NCI-H2171 (cell line): ENCODE measurements around the gene FADS3.

Experiments
- DNase-seq: peaks from one replicate; lab custom pipeline; 2025; lab: John Stamatoyannopoulos, UW

FADS3 gene

GRCh38 chr11:61891331-61892084, at the start of gene FADS3:
Gene FADS3 (minus strand): TSS chr11:61891545. CDS start chr11:61891381, 164 bp downstream.
- peak; percentile 87 for DNase-seq

- DNase-seq = no peak
Observed at GRCh38 chr11:61940466-61940865, 49.1 kb upstream of the FADS3 start.

GRCh38 chr11:61935861-61936260, 44.5 kb upstream of the FADS3 start:
- no peak for DNase-seq

DNA sequence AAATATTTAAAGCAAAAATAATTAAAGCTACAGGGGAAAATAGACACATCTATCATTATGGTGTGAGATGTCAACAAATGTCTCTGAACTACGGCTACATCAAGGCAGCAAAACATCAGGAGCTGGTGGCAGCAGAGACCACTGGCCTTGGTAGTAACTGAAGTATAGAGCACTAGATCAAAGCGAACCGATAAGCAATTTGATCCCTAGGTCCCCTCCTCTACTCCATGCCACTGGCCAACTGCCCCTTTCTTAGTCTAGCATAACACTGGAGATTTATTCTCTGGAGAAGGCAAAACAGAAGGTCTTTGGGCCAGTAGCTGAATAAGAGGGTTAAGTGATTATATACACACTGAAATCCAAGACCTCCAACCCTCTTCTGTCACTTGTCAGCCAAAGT, 39.6 kb upstream of the FADS3 start:
- no peak for DNase-seq

DNA sequence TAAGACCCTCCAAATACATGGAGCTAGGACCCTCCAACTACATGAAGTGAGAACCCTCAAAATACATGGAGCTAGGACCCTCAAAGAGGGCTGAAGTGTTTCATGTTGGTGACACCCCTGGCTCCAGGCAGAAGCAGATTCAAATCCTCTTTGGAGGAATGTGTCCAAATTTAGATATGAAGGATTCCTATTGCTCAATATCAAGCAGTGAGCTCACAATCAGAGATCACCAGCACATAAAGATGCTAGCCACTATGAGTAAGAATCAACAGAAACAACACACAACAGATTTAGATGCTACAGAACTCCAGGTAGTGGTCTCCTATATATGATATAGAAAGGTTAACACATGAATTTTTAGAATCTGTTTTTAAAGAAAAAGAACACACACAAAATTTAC, 37.3 kb upstream of the FADS3 start:
- DNase-seq = no peak

- DNase-seq = no peak
Observed at GRCh38 chr11:61927501-61927900, 36.2 kb upstream of the FADS3 start.

- no peak for DNase-seq
Observed at GRCh38 chr11:61926235-61926634, 34.9 kb upstream of the FADS3 start.

DNA sequence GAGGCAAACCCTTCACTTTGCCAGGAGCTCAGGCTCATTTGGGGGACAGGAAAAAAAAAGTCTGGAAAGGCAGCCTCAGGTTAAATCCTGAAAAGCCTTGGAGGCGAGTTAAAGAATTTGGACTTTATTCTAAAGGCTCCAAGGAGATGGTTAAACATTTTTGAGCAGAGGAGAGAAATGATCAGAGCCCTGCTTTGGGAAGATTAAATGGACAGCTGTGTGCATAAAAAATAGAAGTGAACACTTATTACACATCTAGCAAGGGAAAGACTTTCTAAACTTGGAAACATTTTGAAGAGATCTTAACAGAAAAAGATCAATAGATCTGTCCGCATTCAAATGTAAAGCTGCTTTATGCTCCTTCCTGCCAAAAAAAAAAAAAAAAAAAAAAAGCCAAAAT, 34.4 kb upstream of the FADS3 start:
- no peak for DNase-seq

GRCh38 chr11:61924064-61924455, 32.7 kb upstream of the FADS3 start:
- no peak for DNase-seq

GRCh38 chr11:61923166-61924063, 32.1 kb upstream of the FADS3 start:
- DNase-seq = no peak

DNA sequence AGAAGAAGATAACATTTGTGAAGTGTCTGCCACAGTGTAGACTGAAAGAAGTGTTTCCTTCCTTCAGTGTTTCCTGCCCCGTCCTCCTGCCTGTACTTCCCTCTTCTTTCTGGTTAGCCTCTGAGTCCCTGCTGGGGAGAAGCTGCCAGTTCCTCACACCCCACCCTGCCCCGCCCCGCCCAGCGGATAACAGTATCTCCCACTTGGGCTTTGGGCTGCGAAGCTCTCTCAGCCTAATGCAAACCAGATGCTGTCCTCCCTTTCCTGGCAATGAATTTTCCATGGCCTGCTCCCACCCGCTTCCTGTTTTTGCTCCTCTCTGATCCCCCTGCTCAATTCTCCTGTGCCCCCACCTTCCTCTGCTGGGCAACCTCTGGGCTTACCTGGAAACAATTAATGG, 31.2 kb upstream of the FADS3 start:
- DNase-seq = no peak

- DNase-seq = no peak
Observed at GRCh38 chr11:61921446-61921845, 30.1 kb upstream of the FADS3 start.

DNA sequence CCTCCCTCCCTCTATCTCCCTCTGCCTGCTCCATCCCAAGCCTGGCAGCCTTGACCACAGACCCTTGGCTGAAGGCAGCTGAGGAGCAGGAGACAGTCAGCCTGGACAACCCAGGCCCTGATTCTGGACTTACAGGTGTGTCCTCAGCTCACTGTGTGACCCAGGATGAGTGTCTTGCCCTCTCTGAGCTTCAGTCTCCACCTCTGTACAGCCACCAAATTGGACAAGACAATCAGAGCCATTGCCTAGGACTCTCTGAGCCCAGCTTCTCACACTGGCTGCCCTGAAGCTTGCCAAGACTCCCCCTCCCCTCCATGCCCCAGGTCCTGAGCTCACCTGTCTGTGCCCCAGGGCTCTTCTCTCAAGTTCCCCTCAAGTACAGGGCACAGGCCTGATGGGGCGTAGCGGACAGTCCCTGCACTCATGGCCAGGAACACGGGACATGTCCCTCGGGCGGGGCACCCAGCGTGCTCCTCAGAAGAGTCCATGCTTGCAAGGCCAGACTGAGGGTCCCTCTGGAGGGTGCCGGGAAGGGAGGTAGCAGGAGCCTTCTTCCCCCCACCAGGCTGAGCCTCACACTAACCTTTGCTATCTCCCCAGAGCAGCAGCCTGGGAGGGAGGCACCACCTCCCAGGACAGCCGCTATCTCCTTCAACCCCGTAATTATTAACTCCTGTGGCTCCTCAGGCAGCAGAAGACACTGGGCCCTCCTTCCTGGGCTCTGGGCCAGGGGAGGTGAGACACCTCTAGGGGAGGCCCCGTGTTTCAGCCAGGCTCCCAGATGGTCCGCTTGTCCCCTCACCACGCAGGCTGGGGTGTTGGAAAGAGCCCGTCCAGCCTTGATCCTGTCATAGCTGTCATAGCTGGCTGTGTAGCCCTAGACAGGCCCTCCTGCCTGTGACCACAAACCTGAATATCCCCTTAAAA, 28.6 kb upstream of the FADS3 start:
- no peak for DNase-seq

DNA sequence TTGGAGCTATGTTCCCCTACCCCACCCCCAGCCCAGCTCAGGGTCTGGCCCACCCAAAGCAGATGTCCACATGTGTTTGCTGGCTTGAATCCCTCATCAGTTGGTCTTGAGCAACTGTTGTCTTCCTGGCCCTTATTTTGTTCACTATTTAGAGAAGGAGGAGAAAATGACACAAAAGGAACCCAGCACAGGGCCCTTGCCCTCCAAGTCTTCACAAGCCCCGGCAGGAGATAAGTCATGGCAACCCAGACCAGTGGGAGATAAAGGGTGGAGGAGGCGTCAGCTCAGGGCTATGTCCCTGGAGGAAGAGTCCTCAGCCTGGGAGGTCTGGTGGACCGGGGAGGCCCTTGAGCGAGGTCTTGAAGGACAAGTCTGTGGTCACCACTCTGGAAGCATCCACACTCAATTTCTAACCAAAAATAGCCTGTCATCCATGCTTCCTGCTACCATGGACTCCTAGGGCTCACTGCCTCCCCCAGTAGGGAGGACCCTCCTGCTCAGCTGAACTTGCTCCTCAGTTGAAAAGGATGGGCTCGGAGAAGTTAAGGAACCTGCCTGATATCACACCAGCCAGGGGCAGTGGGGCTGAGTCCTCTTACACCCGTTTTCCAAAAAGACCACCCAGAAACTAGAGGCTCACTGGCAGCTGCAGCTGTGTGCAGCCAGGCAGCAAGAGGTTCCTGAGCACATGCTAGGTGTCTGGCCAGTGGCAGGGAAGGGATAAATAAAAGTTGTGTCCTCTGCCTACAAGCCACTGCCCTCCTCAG, 27.8 kb upstream of the FADS3 start:
- no peak for DNase-seq

- DNase-seq = no peak
Observed at GRCh38 chr11:61918251-61918937, 27.0 kb upstream of the FADS3 start.

DNA sequence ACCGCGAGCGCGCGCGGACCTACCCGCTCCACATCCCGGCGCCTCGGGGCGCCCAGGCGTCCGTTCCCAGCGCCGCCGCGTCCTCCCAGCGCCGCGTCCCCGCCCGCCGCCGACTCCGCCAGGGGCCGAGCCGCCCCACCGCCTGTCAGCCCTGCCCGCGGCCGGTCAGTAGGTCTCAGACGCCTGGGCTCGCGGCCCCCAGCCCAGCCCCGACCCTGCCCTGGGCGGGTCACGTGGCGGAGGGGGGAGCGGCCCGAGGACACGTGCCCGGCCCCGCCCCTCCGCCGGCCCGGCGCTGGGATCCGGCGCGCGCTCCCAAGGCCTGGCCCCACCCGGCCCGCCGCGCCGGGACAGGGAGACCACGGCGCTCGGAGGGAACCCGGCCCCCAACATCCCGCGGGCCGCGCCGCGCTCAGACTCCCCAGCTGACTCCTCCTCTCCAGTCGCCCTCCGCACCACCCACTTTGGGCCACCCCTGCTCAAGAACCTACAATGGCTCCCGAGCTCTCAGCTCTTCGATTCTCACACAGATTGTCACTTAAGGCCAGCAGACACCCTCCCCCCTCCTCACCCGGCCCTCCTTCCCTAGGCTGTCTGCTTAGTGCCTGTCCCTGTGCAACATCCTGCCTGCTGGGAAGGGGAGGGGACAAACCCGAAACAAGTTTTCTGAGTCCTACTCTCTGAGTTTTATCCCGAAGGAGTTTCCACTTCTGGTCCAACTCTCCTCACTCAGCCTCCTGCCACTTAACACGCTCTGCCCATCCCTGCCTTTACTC, 26.2 kb upstream of the FADS3 start, which contains the start of gene RAB3IL1:
Gene RAB3IL1 (minus strand): TSS at position 233 of the 776 bp plus-strand sequence. CDS start 199 bp downstream, at position 34.
- DNase-seq = no peak

DNA sequence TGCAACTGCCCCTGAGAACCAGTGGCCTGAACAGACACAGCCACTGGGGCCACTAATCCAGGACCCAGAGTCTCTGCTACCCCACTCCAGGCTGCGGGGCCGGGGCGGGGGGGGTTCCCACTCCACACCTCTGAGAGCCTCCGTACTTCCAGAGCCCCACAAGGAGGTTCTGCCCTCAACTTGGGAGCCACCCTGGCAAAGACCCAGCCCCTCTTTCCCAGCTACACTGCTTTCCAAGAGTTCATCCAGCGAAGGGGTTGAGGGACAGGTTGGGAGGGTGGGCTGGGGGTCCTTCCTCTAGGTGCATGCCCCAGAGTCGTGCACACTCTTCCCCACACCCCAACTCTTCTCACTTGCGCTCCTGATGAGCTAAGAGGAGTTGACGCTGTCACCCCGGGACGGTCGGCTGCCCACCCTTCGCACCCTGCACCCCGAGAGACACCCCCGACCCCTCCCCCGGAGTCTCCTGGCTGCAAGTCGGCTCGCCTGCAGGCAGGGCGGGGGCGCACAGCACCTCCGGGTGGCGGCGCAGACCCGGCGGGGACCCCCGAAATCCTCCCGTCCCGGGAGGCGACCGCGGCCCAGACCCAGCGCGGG, 25.5 kb upstream of the FADS3 start:
- no peak for DNase-seq

DNA sequence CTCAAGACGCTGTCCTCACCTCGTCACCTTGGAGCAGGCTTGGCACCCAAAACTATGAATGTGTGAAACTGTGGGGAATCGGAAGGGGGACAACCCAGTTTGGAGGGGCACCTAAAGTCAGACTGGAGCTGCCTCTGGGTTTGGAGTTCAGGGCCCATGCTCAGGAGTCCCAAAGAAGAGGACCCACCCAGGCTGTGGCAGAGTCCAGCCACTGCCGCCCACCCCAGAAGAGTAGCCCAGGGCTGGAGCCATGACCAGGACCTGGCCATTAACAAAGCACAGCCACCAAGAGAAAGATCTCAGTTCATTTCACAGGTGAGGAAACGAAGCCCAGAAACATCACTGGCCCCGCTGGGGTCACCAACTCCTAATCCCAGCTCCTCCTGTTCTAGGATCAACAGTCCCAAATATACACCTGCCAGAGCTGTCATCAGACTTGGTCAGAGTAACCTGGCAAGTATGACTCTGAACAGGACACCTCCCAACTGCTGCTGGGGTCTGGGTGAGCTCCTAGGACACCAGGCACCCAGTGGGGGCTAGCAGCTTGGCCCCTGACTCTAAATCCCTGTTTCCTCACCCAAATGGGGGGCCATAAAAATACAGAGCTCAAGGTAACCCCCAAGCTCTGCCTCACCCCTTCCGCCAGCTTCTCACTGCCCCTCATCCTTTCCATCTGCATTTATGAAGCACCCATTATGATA, 23.3 kb upstream of the FADS3 start:
- DNase-seq = no peak
